Fibroblast of skin of scalp (primary cell): Measurements from ENCODE around the gene MAPKBP1.
"Not testable (repeated sequence)": the region's sequence is repeated elsewhere in the genome, so short reads cannot be mapped to it uniquely, and the experiment has no call there.

Source experiments
- DNase-seq: peaks from one replicate; pipeline ENCODE4 v3.0.0-alpha.2; 2013

MAPKBP1 gene

DNA sequence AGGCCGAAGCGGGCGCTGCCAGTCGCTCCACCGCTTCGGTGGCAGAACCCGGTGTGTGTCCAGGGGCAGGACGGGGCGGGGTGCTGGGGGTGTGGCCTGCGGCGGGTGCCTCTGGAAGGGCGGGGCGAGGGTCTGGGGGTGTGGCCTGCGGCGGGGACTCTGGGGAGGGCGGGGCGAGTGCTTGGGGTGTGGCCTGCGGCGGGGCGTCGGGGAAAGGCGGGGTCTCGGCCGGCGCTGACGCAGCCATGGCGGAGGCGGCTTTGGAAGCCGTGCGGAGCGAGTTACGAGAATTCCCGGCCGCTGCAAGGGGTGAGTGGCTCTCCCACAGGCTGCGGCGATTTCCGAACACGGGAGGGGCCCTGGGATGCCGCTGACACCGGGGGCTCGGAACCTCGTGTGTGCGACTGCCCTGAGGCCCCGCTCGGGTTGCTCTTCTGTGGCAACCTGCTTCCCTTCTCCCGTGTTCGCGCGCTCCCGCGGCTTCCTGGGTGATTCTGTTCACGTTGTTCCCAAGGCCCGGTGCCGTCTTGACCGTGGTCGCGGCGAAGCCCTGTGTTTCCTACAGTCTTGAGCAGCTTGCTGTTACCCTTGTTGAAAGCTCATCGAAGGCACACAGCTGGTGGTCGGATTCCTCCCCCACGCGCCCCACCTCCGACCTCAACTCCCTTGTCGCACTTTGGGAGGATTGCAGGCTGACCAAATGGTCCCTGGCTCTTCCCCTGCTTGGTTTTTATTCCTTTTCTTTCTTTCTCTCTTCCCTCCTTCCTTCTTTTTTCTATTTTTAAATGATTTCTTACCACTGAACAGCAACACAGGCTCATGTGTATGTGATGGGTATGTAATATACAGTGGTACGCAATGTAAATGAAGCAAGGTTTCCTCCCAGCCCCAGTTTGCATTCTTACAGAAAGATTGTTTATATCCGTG lies 53.9 kb downstream of the MAPKBP1 start, which contains the start of gene JMJD7:
JMJD7 (plus strand) TSS at position 213 of the 927 bp plus-strand sequence; CDS start at position 246, 33 bp downstream.
- DNase-seq = peak; percentile 87

DNA sequence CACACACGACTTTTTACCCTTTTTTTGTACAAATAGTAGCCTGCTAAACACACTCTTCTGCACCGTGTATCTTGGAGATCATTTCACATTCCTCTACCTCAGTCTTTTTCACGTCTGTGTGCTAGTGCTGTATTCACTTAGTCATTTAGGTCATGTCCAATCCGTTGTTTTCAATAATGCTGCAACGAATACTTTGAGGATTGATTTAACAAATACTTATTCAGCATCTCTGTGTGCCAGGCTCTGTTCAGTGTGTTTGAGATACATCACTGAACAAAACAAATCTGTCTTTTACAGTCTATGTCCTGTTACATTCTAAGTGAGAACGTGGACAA lies 54.5 kb downstream of the MAPKBP1 start:
- DNase-seq = no peak

- DNase-seq = no peak
These were observed 55.8 kb downstream of the MAPKBP1 start for GRCh38 chr15:41829959-41830646.

DNA sequence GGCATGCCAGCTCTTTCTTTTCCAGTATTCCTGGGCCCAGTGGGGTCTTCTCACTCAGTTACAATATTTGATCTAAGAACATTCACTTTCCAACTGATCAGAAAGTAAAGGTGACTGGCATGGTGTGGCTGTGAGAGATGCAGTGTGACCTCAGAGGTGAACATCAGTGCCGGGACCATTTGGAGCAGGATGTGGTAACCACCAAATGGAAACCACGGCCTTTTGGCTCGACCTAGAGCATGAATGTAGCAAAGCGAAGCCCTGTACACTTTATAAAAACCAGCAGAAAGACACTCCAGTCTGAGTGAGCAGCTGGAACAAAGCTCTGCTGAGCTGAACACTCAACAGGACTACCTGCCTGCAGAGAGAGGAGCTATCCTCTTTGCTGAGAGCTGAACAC lies 57.0 kb downstream of the MAPKBP1 start:
- DNase-seq = not testable (repeated sequence)

GRCh38 chr15:41832208-41832607 lies 57.9 kb downstream of the MAPKBP1 start:
- DNase-seq = no peak

GRCh38 chr15:41832875-41833274 lies 58.6 kb downstream of the MAPKBP1 start:
- DNase-seq = no peak

DNA sequence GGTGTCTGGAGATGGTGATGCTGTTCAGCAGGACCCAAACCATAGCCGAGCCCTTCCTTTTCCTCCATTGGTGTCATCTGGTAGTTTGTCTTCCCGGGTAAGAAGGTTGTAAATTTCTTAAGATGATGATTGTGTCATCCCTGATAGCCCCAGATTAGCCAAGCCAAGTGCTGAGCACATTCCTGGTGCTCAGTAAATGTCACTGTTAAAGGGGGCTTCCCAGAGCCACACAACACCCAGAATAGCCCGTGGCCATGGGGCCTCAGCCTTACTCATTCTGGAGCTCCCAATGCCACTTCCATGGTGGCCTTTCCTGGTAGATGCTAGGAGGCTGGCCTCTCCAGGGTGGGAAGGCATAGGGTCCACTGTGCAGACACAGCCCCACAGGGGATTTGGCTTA lies 59.8 kb downstream of the MAPKBP1 start:
- no peak for DNase-seq

- peak; percentile 9 for DNase-seq
These were observed 61.8 kb downstream of the MAPKBP1 start for GRCh38 chr15:41836073-41836472.

DNA sequence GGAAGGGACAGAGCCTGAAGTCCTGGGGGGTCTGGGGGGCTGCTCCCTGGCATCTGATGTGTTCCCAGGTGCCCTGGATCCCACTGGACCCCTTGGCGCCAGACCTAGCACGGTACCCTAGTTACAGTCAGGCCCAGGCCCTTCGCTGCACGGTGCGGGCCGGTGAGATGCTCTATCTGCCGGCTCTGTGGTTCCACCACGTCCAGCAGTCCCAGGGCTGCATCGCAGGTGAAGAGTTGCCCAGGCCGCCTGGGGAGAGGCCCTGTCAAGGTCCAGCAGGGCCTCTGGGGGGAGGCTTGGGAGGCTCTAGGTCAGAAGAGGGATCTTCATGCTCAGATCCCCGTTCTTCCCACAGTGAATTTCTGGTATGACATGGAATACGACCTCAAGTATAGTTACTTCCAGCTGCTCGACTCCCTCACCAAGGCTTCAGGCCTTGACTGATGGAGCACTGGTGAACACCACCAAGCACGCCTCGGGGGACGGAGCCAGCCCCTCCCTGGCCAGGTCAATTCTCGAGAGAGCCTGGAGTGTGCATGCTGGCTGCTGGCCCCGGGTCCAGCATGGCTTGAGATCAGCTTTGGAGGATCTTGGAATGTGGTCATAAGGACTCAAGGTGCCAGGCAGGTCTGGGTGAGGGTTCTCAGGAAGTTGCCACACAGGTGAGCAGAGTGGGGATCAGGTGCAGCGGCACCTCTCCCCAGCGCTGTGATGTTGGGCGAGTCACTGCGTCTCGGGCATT lies 62.6 kb downstream of the MAPKBP1 start:
- DNase-seq = no peak

DNA sequence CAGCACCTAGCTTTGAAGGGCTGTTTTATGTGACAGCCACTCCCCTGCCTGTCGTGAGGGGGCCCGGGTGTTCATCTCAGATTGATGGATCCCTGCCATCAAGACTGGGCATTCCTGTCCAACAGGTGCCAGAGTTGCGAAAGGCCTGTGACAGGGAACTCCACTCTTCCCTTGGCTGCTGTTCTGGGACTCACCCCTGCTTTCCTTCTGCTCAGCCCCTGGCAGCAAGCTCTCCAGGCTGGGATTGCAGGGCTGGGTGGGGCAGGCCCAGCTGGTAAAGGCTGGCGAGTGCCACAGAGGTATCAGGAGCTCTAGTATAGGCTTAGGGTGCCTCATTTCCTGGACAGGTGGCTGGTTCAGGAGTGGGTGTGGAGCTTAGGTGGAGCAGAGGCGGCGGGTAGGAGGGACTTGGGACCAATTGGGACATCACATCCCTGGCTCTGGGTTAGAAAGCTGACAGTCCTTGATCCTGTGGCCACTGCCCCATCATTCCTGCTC lies 64.2 kb downstream of the MAPKBP1 start, which contains the start of gene PLA2G4B:
PLA2G4B (plus strand) TSS at position 448 of the 498 bp plus-strand sequence. CDS start 67 bp downstream, outside the sequence.
- no peak for DNase-seq

DNA sequence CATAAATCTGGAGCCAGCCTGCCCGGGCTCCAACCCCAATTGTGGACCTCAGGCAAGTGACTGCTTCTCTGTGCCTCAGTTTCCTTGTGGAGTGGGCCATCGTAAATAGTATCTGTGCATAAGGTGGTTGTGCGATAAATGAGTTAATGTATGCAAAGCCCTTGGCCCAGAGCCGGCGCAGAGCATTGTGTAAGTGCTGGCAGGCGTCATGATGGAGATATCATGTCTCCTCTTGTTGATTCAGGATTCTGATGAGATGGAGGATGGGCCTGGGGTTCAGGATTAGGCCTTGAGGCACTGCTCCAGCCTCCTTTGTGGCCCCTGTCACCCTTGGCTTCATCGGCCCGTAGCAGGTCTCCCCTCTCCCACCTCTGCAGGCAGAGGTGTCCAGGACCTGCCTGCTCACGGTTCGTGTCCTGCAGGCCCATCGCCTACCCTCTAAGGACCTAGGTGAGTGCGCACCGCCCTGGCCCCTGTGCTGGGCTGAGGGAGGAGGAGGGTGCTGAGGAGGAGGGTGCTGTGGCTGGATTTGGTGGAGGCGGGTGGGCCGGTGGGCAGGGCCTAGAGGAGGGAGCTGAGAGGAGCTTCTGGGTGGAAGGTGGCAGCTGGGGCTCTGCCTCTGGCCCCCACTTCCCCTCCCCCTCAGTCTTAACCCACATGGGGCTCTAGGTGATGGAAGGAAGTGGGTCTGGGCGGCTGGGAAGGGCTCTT lies 65.7 kb downstream of the MAPKBP1 start:
- DNase-seq = no peak

- no peak for DNase-seq
These were observed 66.4 kb downstream of the MAPKBP1 start for GRCh38 chr15:41840673-41841072.

DNA sequence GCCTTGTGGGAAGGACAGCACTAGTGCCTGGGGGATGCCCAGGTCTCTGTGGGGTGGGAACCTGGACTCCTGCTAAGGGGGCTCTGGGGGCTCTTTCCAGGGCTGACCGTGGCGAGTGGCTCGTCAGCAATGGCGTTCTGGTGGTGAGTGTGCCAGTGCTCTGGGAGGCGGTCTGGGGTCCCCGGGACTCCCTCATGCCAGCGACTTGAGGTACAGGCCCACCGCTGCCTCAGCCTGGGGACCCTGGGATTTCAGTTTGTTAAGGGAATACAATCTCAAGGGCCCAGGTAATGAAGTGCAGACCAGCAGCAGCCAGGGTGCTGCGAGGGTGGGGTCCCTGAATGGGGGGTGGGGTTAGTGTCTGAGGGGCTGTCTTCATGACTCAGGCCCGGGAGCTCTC lies 66.8 kb downstream of the MAPKBP1 start:
- DNase-seq = no peak

- DNase-seq = no peak
These were observed 67.9 kb downstream of the MAPKBP1 start for GRCh38 chr15:41842229-41842628.

DNA sequence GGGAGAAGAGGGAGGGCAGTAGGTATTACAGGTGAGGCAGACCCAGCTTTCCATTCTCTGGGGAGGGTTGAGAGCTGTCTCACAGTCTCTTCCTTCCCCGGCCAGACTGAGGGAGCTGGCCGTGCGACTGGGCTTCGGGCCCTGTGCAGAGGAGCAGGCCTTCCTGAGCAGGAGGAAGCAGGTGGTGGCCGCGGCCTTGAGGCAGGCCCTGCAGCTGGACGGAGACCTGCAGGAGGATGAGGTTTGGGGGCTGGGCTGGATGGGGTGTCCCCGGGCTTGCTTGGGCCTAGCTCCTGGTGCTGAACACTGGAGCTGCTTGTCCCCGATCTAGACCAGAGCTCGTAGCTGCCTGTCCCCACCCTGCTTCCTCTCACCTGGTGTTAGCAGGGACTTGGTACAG lies 69.3 kb downstream of the MAPKBP1 start:
- no peak for DNase-seq

- DNase-seq = no peak
These were observed 70.5 kb downstream of the MAPKBP1 start for GRCh38 chr15:41844814-41845213.

GRCh38 chr15:41847206-41847605 lies 72.9 kb downstream of the MAPKBP1 start:
- no peak for DNase-seq

DNA sequence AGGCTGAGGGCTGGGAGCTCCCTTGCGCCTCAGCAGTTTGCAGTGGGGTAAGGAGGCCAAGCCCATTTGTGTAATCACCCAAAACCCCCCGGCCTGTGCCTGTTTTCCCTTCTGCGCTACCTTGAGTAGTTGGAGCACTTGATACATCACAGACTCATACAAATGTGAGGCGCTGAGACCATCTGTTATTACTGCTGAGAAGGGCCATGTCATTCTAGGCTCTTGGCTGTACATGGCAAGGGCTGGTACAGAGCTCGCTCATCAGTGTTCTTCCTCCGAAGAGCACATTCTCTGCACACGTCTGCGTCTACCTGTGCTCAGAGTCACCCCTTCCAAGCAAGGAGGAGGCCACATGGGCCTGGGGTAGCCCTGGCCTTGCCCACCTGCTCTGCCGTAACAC lies 73.7 kb downstream of the MAPKBP1 start:
- DNase-seq = no peak

- no peak for DNase-seq
These were observed 74.3 kb downstream of the MAPKBP1 start for GRCh38 chr15:41848631-41849030.

DNA sequence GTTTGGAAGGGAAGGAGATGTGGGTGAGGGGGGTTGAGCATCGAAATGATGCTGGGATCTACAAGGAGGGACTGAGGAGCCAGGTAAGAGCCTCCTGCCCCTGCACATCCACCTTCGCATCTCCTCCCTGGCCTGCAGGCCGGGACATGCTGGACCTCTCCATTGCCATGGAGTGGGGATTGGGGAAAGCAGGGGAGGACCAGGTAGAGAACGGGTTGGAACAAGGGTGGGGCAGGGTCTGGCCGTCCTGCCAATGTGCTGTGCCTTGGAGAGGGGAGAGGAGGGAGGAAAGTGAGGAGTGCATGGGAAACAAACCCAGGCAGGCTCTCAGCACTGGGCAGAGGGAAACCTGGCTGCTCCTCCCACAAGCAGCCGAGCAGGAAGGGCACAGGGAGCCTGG lies 74.9 kb downstream of the MAPKBP1 start:
- DNase-seq = no peak

DNA sequence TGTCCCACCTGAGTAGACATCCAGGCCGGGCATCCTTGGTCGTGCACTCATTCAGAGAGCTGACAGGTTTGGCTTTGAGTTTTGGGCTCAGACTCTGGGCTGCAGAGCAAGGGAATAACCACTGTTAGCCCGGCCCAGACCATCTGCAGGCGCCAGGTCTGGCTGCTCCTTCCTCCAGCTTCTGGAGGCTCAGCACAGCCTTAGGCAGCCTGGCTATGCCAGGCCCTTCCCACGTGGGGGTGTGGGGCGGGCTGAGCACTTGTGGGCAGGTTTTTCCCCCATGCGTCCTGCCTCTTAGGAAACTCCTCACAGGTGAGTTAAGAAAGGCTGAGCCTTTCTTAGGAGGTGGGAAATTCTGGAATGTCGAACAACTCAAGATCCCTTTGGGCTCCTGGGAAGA lies 75.6 kb downstream of the MAPKBP1 start:
- no peak for DNase-seq

DNA sequence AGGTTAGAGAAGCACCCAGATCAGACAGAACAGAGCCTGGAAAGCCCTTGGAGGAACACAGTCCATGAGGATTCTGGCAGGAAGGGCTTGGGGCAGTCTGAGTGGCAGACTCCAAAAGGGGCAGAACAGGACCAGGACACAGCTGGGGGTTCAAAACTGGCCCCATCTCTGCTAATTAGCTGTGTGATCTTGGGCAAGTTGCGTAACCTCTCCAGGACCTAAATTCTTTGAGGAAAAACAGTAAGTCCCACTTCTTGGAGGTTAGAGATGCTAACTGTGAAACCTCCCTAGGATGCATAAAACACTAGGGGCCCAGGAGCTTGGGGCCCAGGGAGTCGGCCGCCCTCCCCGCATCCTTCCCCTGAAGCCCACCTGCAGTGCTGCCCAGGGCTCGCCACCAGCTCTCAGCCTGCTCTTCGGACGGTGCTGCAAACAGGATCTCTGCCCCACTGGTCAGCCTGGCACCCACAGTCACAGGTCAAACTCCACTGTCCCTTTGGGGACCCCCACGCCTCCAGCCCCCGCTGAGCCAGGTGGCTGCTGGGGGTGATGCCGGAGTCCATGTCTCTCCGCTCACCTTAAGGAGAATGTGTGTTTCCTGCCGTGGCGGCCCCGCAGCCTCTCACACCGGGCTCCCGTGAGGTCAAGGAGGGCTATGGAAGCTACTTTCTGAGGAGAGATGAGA lies 76.3 kb downstream of the MAPKBP1 start:
- no peak for DNase-seq
